ENCODE results near the gene SDHA. TPM values are rescaled to one million over a fixed set of nuclear protein-coding genes. Genes with fewer than 3 reads are reported as not detected.
"Not testable (repeated sequence)": the region's sequence is repeated elsewhere in the genome, so short reads cannot be mapped to it uniquely, and the experiment has no call there.

The SDHA gene
- total and polyA plus RNA-seq, 2 of the 13 experiments (the other 11 are each of a cell fraction or from before 2014, with no cell fraction given): 185 to 240 TPM

DNA sequence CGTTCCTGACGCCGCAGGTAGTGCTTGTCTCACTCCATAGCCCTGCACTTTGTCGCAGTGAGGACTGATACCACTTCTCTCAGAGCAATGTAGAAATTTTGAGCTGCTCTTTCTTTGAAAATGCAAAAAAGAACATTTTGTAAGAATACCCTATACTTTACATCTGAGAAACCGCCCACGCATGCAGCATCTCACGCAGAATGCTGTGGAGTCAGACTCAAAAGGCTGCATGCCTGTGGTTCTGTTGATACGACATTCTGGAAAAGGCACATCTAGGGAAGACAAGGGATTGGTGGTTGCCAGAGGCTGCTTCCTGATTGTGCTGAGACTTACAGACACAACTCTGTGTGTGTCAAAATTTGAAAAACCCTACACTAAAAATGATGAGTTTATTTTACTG is 19.8 kb downstream of the SDHA start:
- ATAC-seq; DNase-seq (ENCODE audit: low spot score); H4K20me1 ChIP-seq (ENCODE audit: insufficient read depth, low read length); H3K4me1 ChIP-seq (ENCODE audit: insufficient read depth, low read length); in situ Hi-C loops (cut with HindIII; ENCODE audit: extremely low pct_ligation_motif_present, low pct_unique_long_range_greater_than_20kb); FAIRE-seq; H3K9me3 ChIP-seq (ENCODE audit: low read length); H3K4me3 ChIP-seq (replicated peaks in 1 of 3; ENCODE audit: insufficient read depth in 1 of 3, low read depth in 2 of 3, low read length in 3 of 3); H3K9ac ChIP-seq (ENCODE audit: insufficient read depth, low read depth, low read length); BruUV-seq (replicated peaks); H3K4me2 ChIP-seq (ENCODE audit: low read depth, low read length); POLR2A ChIA-PET; H2AFZ ChIP-seq (ENCODE audit: low read length); H3K79me2 ChIP-seq (ENCODE audit: insufficient read depth, low read length); H3K27ac ChIP-seq (ENCODE audit: extremely low read length, insufficient read depth, low read length); intact Hi-C loops (cut with micrococcal nuclease; ENCODE audit: unreplicated experiment); CTCF ChIA-PET (ENCODE audit: low intra/inter-chr PET ratio, low total read pairs); H3K27me3 ChIP-seq (ENCODE audit: control insufficient read depth in 1 of 2, insufficient read depth in 2 of 2, low read length in 2 of 2): not testable (repeated sequence)
- peaks cover 11 to 46% of the 10 kb centered on the region in 2 experiments; a peak in 4 of 5 replicates for H3K36me3 ChIP-seq (replicated peaks in 1 of 2; ENCODE audit: control insufficient read depth in 1 of 2, insufficient read depth in 2 of 2, low read length in 2 of 2)
- 99% methylated on average over 8 of the region's 8 CpGs for WGBS (ENCODE audit: low lambda C conversion rate)

DNA sequence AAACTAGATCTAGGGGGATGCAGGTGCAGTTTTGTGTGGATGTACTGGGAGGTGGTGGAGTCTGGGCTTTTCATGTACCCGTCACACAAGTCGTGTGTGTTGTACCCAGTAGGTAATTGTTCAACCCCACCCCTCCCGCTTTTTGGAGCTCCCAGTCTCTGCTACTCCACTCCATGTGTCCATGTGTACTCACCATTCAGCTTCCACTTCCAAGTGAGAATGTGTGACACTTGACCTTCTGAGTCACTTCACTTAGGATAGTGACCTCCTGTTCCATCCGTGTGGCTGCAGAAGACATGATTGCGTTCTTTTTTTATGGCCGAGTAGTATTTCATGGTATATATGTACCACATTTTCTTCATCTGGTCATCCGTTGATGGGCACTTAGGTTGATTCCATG is 22.4 kb downstream of the SDHA start:
- H3K79me2 ChIP-seq (ENCODE audit: insufficient read depth, low read length); FAIRE-seq; BruUV-seq (replicated peaks); in situ Hi-C loops (cut with HindIII; ENCODE audit: extremely low pct_ligation_motif_present, low pct_unique_long_range_greater_than_20kb); H3K27ac ChIP-seq (ENCODE audit: extremely low read length, insufficient read depth, low read length); H2AFZ ChIP-seq (ENCODE audit: low read length); intact Hi-C loops (cut with micrococcal nuclease; ENCODE audit: unreplicated experiment); H3K9ac ChIP-seq (ENCODE audit: insufficient read depth, low read depth, low read length); CTCF ChIA-PET (ENCODE audit: low intra/inter-chr PET ratio, low total read pairs); DNase-seq (ENCODE audit: low spot score); H3K27me3 ChIP-seq (ENCODE audit: control insufficient read depth in 1 of 2, insufficient read depth in 2 of 2, low read length in 2 of 2); H3K4me2 ChIP-seq (ENCODE audit: low read depth, low read length); POLR2A ChIA-PET; H3K4me1 ChIP-seq (ENCODE audit: insufficient read depth, low read length); H3K4me3 ChIP-seq (replicated peaks in 1 of 3; ENCODE audit: insufficient read depth in 1 of 3, low read depth in 2 of 3, low read length in 3 of 3); H4K20me1 ChIP-seq (ENCODE audit: insufficient read depth, low read length); H3K9me3 ChIP-seq (ENCODE audit: low read length); ATAC-seq: not testable (repeated sequence)
- WGBS (ENCODE audit: low lambda C conversion rate): 96% methylated on average over 5 of the region's 7 CpGs
- peaks cover 8 to 28% of the 10 kb centered on the region in 2 experiments; a peak in 4 of 5 replicates for H3K36me3 ChIP-seq (replicated peaks in 1 of 2; ENCODE audit: control insufficient read depth in 1 of 2, insufficient read depth in 2 of 2, low read length in 2 of 2)

DNA sequence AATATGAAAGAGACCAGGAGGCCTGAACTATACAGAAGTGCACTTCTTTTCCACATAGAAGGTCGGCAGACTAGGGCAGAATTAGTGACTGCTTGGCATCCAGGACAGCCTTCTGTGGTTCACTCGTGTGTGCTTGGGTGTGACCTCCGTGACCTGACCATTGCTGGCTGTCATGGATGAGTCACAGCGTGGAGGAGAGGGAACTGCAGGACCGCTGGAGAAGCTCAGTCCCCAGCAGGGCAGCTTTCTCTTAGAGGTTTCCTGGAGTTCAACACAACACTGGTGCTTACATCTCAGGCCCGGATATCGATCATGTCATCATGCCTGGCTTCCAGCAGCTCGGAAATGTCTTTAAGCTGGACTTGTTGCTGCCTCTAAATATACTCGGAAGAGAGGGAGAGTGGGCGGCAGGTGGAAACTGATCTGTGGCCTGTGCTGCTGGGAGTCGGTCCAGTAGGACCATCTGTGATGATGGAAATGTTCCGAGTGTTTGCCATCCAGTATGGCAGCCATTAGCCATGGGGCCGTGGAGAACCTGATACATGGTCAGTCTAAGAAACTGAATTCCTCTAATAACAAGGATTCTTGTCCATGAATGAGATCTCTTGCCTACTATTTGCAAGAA is 23.0 kb downstream of the SDHA start:
- BruUV-seq (replicated peaks); POLR2A ChIA-PET: not testable (repeated sequence)

DNA sequence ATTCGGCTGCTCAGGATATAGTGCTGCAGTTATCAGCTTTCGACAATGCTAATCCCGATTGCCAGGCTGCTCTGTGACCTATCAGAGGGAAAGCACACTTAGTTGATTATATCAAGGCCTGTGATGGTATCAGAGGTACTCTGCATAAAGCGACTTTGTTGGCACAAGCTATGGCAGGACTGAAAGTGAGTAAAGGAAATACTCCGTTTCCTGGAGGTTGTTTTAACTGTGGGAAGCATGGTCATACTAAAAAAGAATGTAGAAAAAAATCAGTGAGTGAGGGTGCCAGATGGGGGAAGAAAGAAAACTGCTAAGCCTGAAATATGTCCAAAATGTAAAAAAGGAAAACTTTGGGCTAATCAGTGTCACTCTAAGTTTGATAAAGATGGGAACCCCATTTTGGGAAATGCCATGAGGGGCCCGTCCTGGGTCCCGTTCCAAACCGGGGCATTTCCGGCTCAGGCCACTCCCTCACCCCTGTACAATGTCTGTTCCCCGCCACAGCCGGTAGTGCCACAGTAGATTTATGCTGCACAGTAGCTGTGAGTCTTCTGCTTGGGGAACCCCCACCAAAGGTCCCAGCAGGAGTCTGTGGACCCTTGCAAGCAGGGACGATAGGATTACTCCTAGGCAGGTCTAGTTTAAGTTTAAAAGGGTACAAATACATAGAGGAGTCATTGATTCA is 25.7 kb downstream of the SDHA start:
- ATAC-seq; CTCF ChIA-PET (ENCODE audit: low intra/inter-chr PET ratio, low total read pairs); POLR2A ChIA-PET; H3K4me3 ChIP-seq (replicated peaks in 1 of 3; ENCODE audit: insufficient read depth in 1 of 3, low read depth in 2 of 3, low read length in 3 of 3); H3K27me3 ChIP-seq (ENCODE audit: control insufficient read depth in 1 of 2, insufficient read depth in 2 of 2, low read length in 2 of 2); BruUV-seq (replicated peaks); H3K4me1 ChIP-seq (ENCODE audit: insufficient read depth, low read length); H3K27ac ChIP-seq (ENCODE audit: extremely low read length, insufficient read depth, low read length); H3K9me3 ChIP-seq (ENCODE audit: low read length); H3K4me2 ChIP-seq (ENCODE audit: low read depth, low read length); FAIRE-seq; DNase-seq (ENCODE audit: low spot score); H4K20me1 ChIP-seq (ENCODE audit: insufficient read depth, low read length); H3K79me2 ChIP-seq (ENCODE audit: insufficient read depth, low read length); intact Hi-C loops (cut with micrococcal nuclease; ENCODE audit: unreplicated experiment); H3K9ac ChIP-seq (ENCODE audit: insufficient read depth, low read depth, low read length); in situ Hi-C loops (cut with HindIII; ENCODE audit: extremely low pct_ligation_motif_present, low pct_unique_long_range_greater_than_20kb); H2AFZ ChIP-seq (ENCODE audit: low read length): not testable (repeated sequence)
- WGBS (ENCODE audit: low lambda C conversion rate): 94% methylated on average over 12 of the region's 12 CpGs
- H3K36me3 ChIP-seq (replicated peaks in 1 of 2; ENCODE audit: control insufficient read depth in 1 of 2, insufficient read depth in 2 of 2, low read length in 2 of 2): peaks cover 12 to 40% of the 10 kb centered on the region in 2 experiments; a peak in 4 of 5 replicates

More for the DNA sequence above, 23.0 kb downstream of the SDHA start:
- H3K9ac ChIP-seq (ENCODE audit: insufficient read depth, low read depth, low read length); H3K4me2 ChIP-seq (ENCODE audit: low read depth, low read length); H3K27me3 ChIP-seq (ENCODE audit: control insufficient read depth in 1 of 2, insufficient read depth in 2 of 2, low read length in 2 of 2); H3K4me3 ChIP-seq (replicated peaks in 1 of 3; ENCODE audit: insufficient read depth in 1 of 3, low read depth in 2 of 3, low read length in 3 of 3); H3K9me3 ChIP-seq (ENCODE audit: low read length); DNase-seq (ENCODE audit: low spot score); H3K27ac ChIP-seq (ENCODE audit: extremely low read length, insufficient read depth, low read length); in situ Hi-C loops (cut with HindIII; ENCODE audit: extremely low pct_ligation_motif_present, low pct_unique_long_range_greater_than_20kb); intact Hi-C loops (cut with micrococcal nuclease; ENCODE audit: unreplicated experiment); CTCF ChIA-PET (ENCODE audit: low intra/inter-chr PET ratio, low total read pairs); H4K20me1 ChIP-seq (ENCODE audit: insufficient read depth, low read length); H3K79me2 ChIP-seq (ENCODE audit: insufficient read depth, low read length); H2AFZ ChIP-seq (ENCODE audit: low read length); FAIRE-seq; H3K4me1 ChIP-seq (ENCODE audit: insufficient read depth, low read length); ATAC-seq: not testable (repeated sequence)
- peaks cover 8 to 31% of the 10 kb centered on the region in 2 experiments; a peak in 4 of 5 replicates for H3K36me3 ChIP-seq (replicated peaks in 1 of 2; ENCODE audit: control insufficient read depth in 1 of 2, insufficient read depth in 2 of 2, low read length in 2 of 2)
- WGBS (ENCODE audit: low lambda C conversion rate): 97% methylated on average over 9 of the region's 13 CpGs
